HG02840 (cell line): ENCODE data around the gene C3orf52.

Experiments
- ATAC-seq: cut with Tn5 transposase; IDR thresholded peaks from one replicate; pipeline ENCODE4 v1.9.1; 2021; ENCODE audit warnings: mild to moderate bottlenecking, moderate library complexity, moderate number of reproducible peaks; ENCODE audit not compliant: unreplicated experiment, low FRiP score

Gene C3orf52

DNA sequence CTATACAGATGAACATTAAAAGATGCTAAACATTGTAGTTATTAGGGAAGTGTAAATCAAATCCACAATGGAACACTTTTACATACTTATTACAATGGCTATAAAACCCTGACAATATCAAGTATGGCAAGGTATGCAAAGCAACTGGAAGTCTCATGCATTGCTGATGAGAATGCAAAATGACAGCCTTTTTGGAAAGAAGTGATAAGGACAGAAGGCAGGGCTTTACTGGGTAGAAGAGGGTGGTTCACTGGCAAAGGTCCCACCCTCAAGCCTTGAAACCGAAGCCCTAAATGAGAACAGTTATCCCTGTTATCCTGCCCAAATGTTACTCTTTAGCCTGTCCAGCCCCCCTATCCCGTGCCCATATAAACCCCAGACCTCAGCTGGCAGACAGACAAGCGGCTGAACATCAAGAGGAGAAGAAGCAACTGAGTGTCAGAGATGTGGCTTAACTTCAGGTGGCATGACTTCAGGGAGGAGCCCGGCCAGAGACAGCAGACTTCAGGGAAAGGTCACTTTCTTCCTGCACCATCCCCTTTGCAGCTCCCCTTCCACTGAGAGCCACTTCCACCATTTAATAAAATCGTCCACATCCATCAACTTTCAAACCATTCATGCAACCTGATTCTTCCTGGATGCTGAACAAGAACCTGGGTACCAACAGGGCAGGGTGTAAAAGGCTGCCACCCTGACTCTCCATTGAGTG, 47.6 kb downstream of the C3orf52 start:
- no peak for ATAC-seq

DNA sequence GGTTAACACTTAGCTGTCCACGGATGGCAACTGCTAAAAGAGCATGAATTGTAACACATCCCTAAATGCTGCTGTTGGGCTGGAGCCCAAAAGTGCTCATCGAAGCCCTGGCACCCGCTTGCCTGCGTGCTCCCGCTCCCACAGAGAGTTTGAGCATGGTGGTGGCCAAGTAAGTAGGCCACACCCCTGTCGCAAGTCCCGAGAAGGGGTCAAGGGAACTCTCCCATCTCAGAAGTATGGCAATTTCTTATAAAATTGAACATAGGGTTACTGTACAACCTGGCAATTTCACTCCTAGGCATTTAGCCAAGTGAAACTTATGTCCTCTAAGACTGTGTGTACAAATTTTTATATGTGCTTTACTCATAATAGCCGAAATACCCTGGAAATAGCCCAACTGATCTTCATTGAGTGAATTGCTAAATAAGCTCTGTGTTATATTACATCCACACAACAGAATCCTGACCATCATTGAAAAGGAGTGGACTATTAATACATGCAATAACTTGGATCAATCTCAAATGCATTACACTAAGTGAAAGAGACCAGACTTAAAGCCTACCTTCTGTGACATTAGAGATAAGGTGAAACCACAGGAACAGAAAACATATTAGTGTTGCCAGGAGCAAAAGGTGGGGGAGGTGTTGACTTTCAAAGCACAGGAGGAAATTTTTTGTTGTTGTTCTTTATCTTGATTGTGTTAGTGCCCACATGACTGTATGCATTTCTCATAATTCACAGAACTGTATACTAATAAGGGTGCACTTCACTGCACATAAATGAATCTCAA, 48.3 kb downstream of the C3orf52 start:
- no peak for ATAC-seq

DNA sequence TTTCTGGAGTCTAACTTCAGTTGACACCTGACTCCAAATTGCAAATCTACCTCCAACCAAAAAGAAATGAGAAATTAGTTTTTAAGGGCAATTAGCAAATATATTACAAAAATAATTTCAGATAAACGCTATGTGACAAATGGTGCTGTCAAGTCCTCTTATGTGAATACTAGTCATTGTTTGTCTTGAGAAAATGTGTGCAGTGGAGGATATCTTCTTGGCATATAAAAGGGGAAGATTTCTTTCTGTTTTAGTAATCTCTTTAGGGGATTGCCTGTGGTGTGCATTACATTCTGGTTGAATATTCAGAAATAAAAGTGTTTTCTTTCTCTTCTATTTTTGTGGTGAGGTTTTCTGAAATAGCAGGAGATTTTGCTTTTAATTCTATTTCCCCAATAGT, 49.9 kb downstream of the C3orf52 start:
- ATAC-seq = no peak

DNA sequence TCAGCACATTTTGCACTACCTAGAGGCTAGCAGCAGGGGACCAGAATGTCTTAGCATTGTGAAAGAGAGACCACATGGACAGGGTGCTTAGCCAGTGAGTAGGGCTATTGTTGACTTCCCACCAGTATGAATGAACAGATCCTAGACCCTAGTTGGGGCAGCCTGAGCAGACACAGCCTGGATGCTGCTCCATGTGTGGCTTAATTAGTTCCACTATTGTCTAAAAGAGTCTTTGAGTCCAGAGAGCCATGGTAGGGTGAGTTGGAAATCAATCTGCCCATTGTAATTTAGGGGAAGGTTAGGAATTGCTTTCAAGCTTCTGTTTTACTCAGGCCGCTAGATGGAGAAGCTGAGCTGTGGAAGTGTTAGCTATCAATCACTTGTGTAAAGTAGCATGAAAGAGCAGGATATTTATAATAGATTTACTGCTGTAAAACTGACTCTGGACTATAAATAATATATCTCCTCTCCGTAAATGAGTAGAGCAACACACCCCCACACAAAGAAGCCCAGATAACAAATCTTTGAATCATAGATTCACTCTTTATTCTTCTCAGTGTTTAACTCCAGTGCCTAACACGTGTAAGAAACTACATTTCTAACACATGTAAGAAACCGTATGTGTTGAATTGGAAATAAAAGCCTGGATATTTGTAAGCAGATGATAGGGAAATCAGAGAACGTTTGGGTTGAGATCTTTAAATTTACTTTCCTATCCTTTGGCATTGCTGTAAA, 50.9 kb downstream of the C3orf52 start:
- no peak for ATAC-seq

DNA sequence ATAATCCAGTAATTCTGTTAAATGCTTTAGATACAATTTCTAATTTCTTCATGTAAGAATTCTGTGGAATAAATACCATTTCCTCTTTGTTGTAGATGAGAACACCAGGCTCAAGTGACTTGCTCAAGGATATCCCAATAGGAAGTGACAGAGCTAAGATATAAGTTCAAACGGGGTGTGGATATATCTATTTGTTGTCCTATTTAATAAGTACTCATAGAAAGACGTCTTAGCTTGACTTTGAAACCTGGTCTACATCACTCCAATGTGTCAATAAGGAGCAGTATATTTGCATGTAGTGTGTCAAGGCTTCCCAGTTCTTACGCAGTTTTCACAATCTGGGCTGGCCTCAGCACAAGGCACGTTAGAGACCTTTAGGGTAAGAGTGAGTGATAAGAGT, 51.6 kb downstream of the C3orf52 start:
- ATAC-seq = no peak

DNA sequence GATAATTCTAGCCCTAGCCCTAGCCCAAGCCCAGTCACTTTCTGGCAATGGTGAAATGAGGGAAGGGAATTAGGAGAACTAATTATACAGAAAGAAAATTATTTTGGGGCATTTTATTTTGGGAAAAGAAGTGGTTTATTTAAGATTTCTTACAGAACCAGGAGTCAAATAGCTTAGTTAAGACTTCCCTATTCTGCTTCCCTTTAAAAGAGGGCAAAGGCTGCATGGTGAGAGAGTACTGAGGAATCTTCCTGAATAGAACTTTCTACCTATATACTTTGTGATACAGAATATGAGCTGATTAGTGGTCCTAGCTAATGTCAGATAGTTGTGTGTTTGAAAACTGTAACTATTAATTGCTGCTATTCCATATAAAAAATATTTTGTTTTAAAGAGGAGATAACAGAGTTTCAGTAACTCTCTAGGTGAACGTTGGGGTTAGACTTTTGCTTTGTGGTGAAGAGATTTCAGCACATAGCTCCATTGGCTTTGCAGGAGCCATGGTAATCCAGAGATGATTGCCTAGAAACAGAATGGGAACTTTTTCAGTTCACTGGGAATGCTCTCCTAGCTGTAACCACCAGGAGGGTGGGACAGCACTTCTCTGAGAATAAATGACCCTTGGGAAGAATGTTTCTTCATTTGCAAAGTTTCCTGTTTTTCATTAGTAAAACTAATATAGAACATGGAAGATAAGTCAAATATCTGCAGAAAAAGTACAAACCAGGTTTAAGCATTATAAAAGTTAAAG, 52.2 kb downstream of the C3orf52 start:
- ATAC-seq = no peak

DNA sequence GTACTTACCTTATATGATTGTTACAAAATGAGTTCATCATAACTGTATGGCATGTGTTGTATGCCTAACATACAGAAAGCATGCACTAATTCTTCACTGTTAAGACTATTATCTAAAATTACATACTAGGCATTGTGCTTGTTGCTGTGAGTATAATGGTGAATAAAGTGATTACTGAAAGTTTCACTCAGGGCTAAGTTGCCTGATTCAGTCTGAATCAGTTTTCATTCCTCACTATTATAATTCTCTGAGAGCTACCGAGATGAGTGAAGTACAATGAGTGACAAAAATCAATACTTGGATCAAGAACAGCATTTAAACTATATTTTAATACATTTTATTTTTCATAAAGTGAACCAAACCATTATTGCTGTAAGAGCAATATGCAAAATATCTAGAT, 54.4 kb downstream of the C3orf52 start:
- no peak for ATAC-seq

DNA sequence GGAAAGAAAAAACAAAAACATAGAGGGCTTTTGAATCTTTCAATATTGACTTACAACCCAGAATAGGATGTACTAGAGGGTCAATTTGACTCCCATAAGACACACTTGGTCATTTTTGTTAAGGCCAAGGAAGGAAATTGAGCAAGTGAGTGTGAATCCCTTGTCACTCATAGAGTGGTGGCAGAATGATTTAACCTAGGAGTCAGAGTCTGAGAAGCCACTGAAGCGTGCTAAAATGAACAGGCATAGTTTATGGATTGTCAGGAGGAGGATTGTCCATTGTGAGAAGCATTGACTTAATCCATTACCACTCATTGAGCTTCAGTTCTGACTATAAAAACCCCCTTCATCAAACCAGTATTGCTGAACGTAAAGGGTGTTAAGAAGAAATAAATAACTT, 55.1 kb downstream of the C3orf52 start:
- ATAC-seq = no peak

DNA sequence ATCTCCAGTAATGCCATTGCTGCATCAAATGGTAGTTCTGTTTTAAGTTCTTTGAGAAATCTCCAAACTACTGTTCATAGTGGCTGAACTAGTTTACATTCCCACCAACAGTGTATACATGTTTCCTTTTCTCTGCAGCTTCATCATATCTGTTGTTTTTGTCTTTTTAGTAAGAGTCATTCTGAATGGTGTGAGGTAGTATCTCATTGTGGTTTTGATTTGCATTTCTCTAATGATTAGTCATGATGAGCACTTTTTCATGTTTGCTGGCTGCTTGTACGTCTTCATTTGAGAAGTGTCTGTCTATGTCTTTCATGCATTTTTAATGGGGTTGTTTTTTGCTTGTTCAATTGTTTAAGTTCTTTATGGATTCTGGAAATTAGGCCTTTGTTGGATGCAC, 57.1 kb downstream of the C3orf52 start:
- ATAC-seq = no peak

DNA sequence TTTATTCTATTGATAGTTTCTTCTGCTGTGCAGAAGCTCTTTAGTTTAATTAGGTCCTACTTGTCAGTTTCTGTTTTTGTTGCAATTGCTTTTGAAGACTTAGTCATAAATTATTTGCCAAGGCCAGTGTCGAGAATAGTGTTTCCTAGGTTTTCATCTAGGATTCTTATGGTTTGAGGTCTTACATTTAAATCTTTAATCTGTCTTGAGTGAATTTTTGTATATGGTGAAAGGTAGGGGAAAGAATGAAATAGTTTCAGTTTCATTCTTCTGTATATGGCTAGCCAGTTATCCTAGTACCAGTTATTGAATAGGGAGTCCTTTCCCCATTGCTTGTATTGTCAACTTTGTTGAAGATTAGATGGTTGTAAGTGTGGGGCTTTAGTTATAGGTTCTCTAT, 57.5 kb downstream of the C3orf52 start:
- no peak for ATAC-seq

DNA sequence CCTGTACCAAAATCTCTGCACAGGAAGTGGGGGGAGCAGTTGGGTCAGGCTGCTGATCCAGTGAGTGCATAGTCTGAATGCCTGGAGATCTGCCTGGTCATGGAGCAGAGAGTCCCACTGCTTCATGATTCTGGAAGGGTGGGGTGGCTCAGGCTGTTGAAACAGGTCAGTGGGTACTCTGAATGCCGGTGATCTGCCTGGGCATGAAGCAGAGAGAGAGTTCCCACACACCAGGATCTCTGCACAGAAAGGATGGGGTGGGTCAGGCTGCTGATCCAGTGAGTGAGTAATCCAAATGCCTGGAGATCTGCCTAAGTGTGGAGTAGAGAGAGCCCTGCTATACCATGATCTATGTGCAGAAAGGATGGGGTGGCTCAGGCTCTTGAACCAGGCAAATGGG, 62.9 kb downstream of the C3orf52 start:
- ATAC-seq = no peak

DNA sequence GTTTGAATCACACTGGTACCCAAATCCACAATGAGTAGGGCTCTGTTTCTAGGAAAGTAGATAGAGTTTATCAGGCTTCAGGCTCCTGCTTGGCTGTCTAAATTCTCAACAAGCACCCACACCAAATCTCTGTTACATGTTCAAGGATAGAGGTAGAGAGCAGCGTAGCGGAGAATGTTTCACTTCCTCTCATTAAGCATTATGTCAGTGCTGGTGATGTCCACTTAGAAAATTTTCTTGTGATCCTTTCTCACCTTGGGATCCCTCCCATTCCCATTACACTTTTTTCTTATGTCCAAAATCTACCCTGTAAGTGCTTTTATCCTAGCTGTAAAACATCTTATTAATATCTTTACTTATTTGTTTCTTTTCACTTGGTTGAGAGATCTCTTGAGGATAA, 81.6 kb downstream of the C3orf52 start:
- ATAC-seq = no peak
